GM10266 (cell line): ENCODE data around the gene ZNF362.

ENCODE experiments used
- DNase-seq: peaks from one replicate; pipeline ENCODE4 v3.0.0; 2012; ENCODE audit errors: extremely low spot score
- CTCF ChIP-seq: IDR thresholded peaks from 2 replicates; pipeline ENCODE4 v1.5.1; 2012; ENCODE audit warnings: mild to moderate bottlenecking, low read depth; ENCODE audit not compliant: control insufficient read depth, insufficient read depth; ENCODE audit errors: missing control alignments

The ZNF362 gene

GRCh38 chr1:33225586-33225985 is 30.7 kb upstream of the ZNF362 start:
- no peak for DNase-seq
- no peak for TF ChIP-seq CTCF

GRCh38 chr1:33228935-33229487 is 27.3 kb upstream of the ZNF362 start:
- DNase-seq, result no peak

GRCh38 chr1:33231166-33231565 is 25.1 kb upstream of the ZNF362 start:
- no peak for DNase-seq
- TF ChIP-seq CTCF, result no peak

More at GRCh38 chr1:33228935-33229487, 27.3 kb upstream of the ZNF362 start:
- TF ChIP-seq CTCF, result no peak

GRCh38 chr1:33232716-33233115 is 23.6 kb upstream of the ZNF362 start:
- no peak for TF ChIP-seq CTCF
- no peak for DNase-seq

GRCh38 chr1:33234131-33234530 is 22.2 kb upstream of the ZNF362 start:
- TF ChIP-seq CTCF, result no peak
- DNase-seq, result no peak

GRCh38 chr1:33234588-33234990 is 21.7 kb upstream of the ZNF362 start:
- DNase-seq, result no peak
- TF ChIP-seq CTCF, result no peak

- no peak for TF ChIP-seq CTCF
- no peak for DNase-seq
These were observed 20.8 kb upstream of the ZNF362 start for GRCh38 chr1:33235521-33235920.
